ENCODE data around the gene RIMS1.

- TF ChIP-seq, protein P1, sequence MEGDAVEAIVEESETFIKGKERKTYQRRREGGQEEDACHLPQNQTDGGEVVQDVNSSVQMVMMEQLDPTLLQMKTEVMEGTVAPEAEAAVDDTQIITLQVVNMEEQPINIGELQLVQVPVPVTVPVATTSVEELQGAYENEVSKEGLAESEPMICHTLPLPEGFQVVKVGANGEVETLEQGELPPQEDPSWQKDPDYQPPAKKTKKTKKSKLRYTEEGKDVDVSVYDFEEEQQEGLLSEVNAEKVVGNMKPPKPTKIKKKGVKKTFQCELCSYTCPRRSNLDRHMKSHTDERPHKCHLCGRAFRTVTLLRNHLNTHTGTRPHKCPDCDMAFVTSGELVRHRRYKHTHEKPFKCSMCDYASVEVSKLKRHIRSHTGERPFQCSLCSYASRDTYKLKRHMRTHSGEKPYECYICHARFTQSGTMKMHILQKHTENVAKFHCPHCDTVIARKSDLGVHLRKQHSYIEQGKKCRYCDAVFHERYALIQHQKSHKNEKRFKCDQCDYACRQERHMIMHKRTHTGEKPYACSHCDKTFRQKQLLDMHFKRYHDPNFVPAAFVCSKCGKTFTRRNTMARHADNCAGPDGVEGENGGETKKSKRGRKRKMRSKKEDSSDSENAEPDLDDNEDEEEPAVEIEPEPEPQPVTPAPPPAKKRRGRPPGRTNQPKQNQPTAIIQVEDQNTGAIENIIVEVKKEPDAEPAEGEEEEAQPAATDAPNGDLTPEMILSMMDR (conservative IDR thresholded peaks at IDR 0.05; ENCODE audit: low read depth, low read length) = no peak
- TF ChIP-seq EZH2 (IDR thresholded peaks at IDR 0.05; ENCODE audit: low read length, unreplicated experiment) (no peak), EZH2phosphoT487 (IDR thresholded peaks at IDR 0.05; ENCODE audit: borderline replicate concordance, low read length) (no peak)
These were observed 517.1 kb downstream of the RIMS1 start for GRCh38 chr6:72403413-72403812.

Data from PC-3 (cell line).